ENCODE measurements around the gene ABL1.

The ABL1 gene

GRCh38 chr9:130837002-130837511 is 2.0 kb downstream of the ABL1 start:
- H3K4ac ChIP-seq (ENCODE audit: low read depth in 1 of 2, low read length in 2 of 2), result no peak overlapping the region
- H3K4me2 ChIP-seq (ENCODE audit: low read length, poor library complexity, severe bottlenecking), result peak overlapping the region; percentile 85
- no peak overlapping the region for H4K91ac ChIP-seq (ENCODE audit: low read length)
- H3K79me1 ChIP-seq (replicated peaks; ENCODE audit: low read length, poor library complexity, severe bottlenecking), result no peaks in the 10 kb centered on the region
- H3K14ac ChIP-seq (ENCODE audit: low read length in 2 of 2), result no peak overlapping the region
- no peaks in the 10 kb centered on the region for H3K27me3 ChIP-seq (ENCODE audit: control insufficient read depth in 1 of 2, insufficient read depth in 1 of 2, low read length in 2 of 2)
- peak; percentile 36 for DNase-seq
- peaks cover 0 to 12% of the 10 kb centered on the region in 2 experiments for H3K36me3 ChIP-seq (ENCODE audit: control insufficient read depth in 1 of 2, insufficient read depth in 2 of 2, low read depth in 1 of 2, low read length in 2 of 2)
- H4K8ac ChIP-seq (ENCODE audit: low read length), result no peak overlapping the region
- no peak overlapping the region for H2BK12ac ChIP-seq (ENCODE audit: low read length in 2 of 2)
- H3K18ac ChIP-seq (ENCODE audit: low read depth in 1 of 2, low read length in 2 of 2), result no peak overlapping the region
- no peaks in the 10 kb centered on the region for H3K9me3 ChIP-seq (ENCODE audit: control insufficient read depth, low read length)
- H3K4me1 ChIP-seq (ENCODE audit: control insufficient read depth, insufficient read depth, low read depth, low read length), result peaks cover 15% of the 10 kb centered on the region
- no peak overlapping the region for H2AK5ac ChIP-seq (ENCODE audit: low read length, severe bottlenecking)
- no peak overlapping the region for H2BK5ac ChIP-seq (ENCODE audit: low read depth, low read length, poor library complexity, severe bottlenecking)
- H3K9ac ChIP-seq (ENCODE audit: low read length), result peak overlapping the region; percentile 96
- H3K27ac ChIP-seq (ENCODE audit: low read length, poor library complexity, severe bottlenecking), result peak overlapping the region; percentile 19
- H3K4me3 ChIP-seq (ENCODE audit: insufficient read depth in 1 of 2, low read depth in 1 of 2, low read length in 2 of 2), result peak overlapping the region; percentile 9 to 91
- H3K23ac ChIP-seq (ENCODE audit: low read length in 2 of 2), result no peak overlapping the region
- no peak overlapping the region for H2AFZ ChIP-seq (ENCODE audit: low read depth, low read length)
- H2BK15ac ChIP-seq (ENCODE audit: low read depth, poor library complexity, severe bottlenecking), result no peak overlapping the region
- WGBS, result 61% methylated on average over 3 of the region's 5 CpGs
- no peak overlapping the region for H2BK120ac ChIP-seq (ENCODE audit: low read depth, low read length)

GRCh38 chr9:130837643-130838042 is 2.6 kb downstream of the ABL1 start:
- H2BK120ac ChIP-seq (ENCODE audit: low read depth, low read length), result no peak overlapping the region
- H2BK12ac ChIP-seq (ENCODE audit: low read length in 2 of 2), result no peak overlapping the region
- H2AFZ ChIP-seq (ENCODE audit: low read depth, low read length), result no peak overlapping the region
- H3K9me3 ChIP-seq (ENCODE audit: control insufficient read depth, low read length), result no peaks in the 10 kb centered on the region
- peak overlapping the region; percentile 88 for H3K4me2 ChIP-seq (ENCODE audit: low read length, poor library complexity, severe bottlenecking)
- no peak overlapping the region for H3K4ac ChIP-seq (ENCODE audit: low read depth in 1 of 2, low read length in 2 of 2)
- peaks cover 18% of the 10 kb centered on the region for H3K4me1 ChIP-seq (ENCODE audit: control insufficient read depth, insufficient read depth, low read depth, low read length)
- peaks cover 0 to 14% of the 10 kb centered on the region in 2 experiments for H3K36me3 ChIP-seq (ENCODE audit: control insufficient read depth in 1 of 2, insufficient read depth in 2 of 2, low read depth in 1 of 2, low read length in 2 of 2)
- peak overlapping the region; percentile 96 for H3K9ac ChIP-seq (ENCODE audit: low read length)
- H2BK15ac ChIP-seq (ENCODE audit: low read depth, poor library complexity, severe bottlenecking), result no peak overlapping the region
- no peaks in the 10 kb centered on the region for H3K79me1 ChIP-seq (replicated peaks; ENCODE audit: low read length, poor library complexity, severe bottlenecking)
- 85% methylated on average over 3 of the region's 4 CpGs for WGBS
- peak overlapping the region; percentile 25 for H3K27ac ChIP-seq (ENCODE audit: low read length, poor library complexity, severe bottlenecking)
- H4K8ac ChIP-seq (ENCODE audit: low read length), result no peak overlapping the region
- H3K14ac ChIP-seq (ENCODE audit: low read length in 2 of 2), result no peak overlapping the region
- H3K18ac ChIP-seq (ENCODE audit: low read depth in 1 of 2, low read length in 2 of 2), result no peak overlapping the region
- H3K27me3 ChIP-seq (ENCODE audit: control insufficient read depth in 1 of 2, insufficient read depth in 1 of 2, low read length in 2 of 2), result no peaks in the 10 kb centered on the region
- H3K23ac ChIP-seq (ENCODE audit: low read length in 2 of 2), result no peak overlapping the region
- H2AK5ac ChIP-seq (ENCODE audit: low read length, severe bottlenecking), result no peak overlapping the region
- no peak overlapping the region for H4K91ac ChIP-seq (ENCODE audit: low read length)
- H3K4me3 ChIP-seq (ENCODE audit: insufficient read depth in 1 of 2, low read depth in 1 of 2, low read length in 2 of 2), result peak overlapping the region in 1 of 2 experiments; percentile 91
- no peak for DNase-seq
- no peak overlapping the region for H2BK5ac ChIP-seq (ENCODE audit: low read depth, low read length, poor library complexity, severe bottlenecking)

DNA sequence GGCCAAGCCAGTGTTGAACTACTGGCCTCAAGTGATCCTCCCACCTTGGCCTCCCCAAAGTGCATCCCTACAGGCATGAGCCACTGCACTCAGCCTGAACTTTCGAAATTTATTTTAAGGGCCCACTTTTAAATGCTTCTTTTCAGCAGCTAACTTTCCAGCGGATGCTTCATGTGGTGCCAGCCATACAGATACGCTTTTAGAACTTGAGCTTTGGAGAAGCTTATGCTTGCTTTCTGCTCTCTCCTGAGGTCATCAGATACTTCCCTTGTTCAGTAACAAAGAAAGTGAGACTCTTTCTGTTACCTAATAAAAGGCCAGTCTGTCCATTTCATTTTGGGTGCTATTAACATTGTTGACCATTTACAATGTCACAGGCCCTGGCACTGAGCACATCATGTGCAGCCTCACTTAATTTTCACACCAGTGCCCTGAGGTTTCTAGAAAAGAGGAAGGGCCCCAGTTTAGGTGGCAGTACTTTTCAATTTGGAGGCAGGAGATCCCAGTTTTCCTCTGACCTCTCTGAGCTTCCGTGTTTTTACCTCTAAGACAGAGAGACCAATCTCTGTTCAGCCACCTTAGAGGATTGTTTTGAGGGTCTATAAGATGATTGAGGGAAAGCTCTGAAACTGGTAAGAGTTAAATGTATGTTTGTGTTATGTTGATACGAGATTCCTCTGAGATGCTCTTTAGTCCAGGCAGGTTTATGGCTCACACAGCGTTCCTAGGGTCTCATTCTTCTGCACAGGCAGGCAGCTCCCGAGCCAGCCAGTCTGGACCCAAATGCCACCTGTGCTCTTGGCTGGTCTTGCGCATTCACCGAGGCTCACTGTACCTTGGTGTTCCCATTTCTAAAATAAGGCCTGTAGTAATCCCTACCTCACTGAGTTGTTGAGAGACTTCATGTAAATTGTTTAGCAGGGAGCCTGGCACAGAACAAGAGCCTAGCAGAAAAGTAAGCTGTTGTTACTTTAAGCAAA is 4.4 kb downstream of the ABL1 start:
- no peak overlapping the region for H2AFZ ChIP-seq (ENCODE audit: low read depth, low read length)
- H3K27ac ChIP-seq (ENCODE audit: low read length, poor library complexity, severe bottlenecking), result no peak overlapping the region
- 76% methylated on average over 7 of the region's 9 CpGs for WGBS
- no peak overlapping the region for H2BK120ac ChIP-seq (ENCODE audit: low read depth, low read length)
- peak overlapping the region; percentile 32 for H3K4me2 ChIP-seq (ENCODE audit: low read length, poor library complexity, severe bottlenecking)
- H3K18ac ChIP-seq (ENCODE audit: low read depth in 1 of 2, low read length in 2 of 2), result peak overlapping the region in 1 of 2 experiments; percentile 9
- no peak overlapping the region for H3K4ac ChIP-seq (ENCODE audit: low read depth in 1 of 2, low read length in 2 of 2)
- H3K23ac ChIP-seq (ENCODE audit: low read length in 2 of 2), result peak overlapping the region in 1 of 2 experiments; percentile 81
- H3K9ac ChIP-seq (ENCODE audit: low read length), result peak overlapping the region; percentile 96
- no peak overlapping the region for H2BK5ac ChIP-seq (ENCODE audit: low read depth, low read length, poor library complexity, severe bottlenecking)
- peaks cover 6 to 22% of the 10 kb centered on the region in 2 experiments for H3K36me3 ChIP-seq (ENCODE audit: control insufficient read depth in 1 of 2, insufficient read depth in 2 of 2, low read depth in 1 of 2, low read length in 2 of 2)
- peak overlapping the region; percentile 68 for H4K91ac ChIP-seq (ENCODE audit: low read length)
- peaks cover 24% of the 10 kb centered on the region for H3K4me1 ChIP-seq (ENCODE audit: control insufficient read depth, insufficient read depth, low read depth, low read length)
- H4K8ac ChIP-seq (ENCODE audit: low read length), result peak overlapping the region; percentile 24
- H2AK5ac ChIP-seq (ENCODE audit: low read length, severe bottlenecking), result no peak overlapping the region
- no peaks in the 10 kb centered on the region for H3K9me3 ChIP-seq (ENCODE audit: control insufficient read depth, low read length)
- no peak overlapping the region for H2BK15ac ChIP-seq (ENCODE audit: low read depth, poor library complexity, severe bottlenecking)
- H2BK12ac ChIP-seq (ENCODE audit: low read length in 2 of 2), result peak overlapping the region in 1 of 2 experiments; percentile 54
- DNase-seq, result no peak
- no peaks in the 10 kb centered on the region for H3K79me1 ChIP-seq (replicated peaks; ENCODE audit: low read length, poor library complexity, severe bottlenecking)
- no peak overlapping the region for H3K14ac ChIP-seq (ENCODE audit: low read length in 2 of 2)
- H3K4me3 ChIP-seq (ENCODE audit: insufficient read depth in 1 of 2, low read depth in 1 of 2, low read length in 2 of 2), result peak overlapping the region in 1 of 2 experiments; percentile 91
- no peaks in the 10 kb centered on the region for H3K27me3 ChIP-seq (ENCODE audit: control insufficient read depth in 1 of 2, insufficient read depth in 1 of 2, low read length in 2 of 2)

DNA sequence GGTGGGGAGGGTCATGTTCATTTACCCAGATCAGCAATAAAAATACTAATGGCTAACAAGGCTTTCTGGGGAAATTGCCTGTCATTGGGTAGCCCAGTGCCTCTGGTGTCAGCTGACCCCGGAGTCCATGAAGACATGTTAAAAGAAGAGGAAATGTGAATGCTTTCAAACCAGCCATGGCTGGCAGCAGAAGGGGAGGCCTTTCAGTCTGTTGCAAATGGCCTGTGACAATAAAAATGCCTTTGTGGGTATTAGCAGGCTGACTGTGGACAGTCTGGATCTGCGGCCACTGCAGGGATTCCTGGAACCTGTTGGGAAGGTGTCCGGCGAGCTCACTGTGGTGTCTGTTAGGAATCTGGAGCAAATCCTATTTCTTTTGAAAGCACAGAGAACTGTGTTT is 7.5 kb downstream of the ABL1 start:
- H3K4ac ChIP-seq (ENCODE audit: low read depth in 1 of 2, low read length in 2 of 2), result no peak overlapping the region
- 58% methylated on average over 2 of the region's 4 CpGs for WGBS

More for the DNA sequence above, 7.5 kb downstream of the ABL1 start:
- Histone ChIP-seq H3K4me3 (ENCODE audit: insufficient read depth in 1 of 2, low read depth in 1 of 2, low read length in 2 of 2) (peak overlapping the region in 1 of 2 experiments; percentile 46), H3K36me3 (ENCODE audit: control insufficient read depth in 1 of 2, insufficient read depth in 2 of 2, low read depth in 1 of 2, low read length in 2 of 2) (peaks cover 6 to 25% of the 10 kb centered on the region in 2 experiments), H3K14ac (ENCODE audit: low read length in 2 of 2) (no peak overlapping the region), H2BK120ac (ENCODE audit: low read depth, low read length) (no peak overlapping the region), H3K9ac (ENCODE audit: low read length) (peak overlapping the region; percentile 96), H3K27me3 (ENCODE audit: control insufficient read depth in 1 of 2, insufficient read depth in 1 of 2, low read length in 2 of 2) (no peaks in the 10 kb centered on the region), H2BK5ac (ENCODE audit: low read depth, low read length, poor library complexity, severe bottlenecking) (no peak overlapping the region), H3K27ac (ENCODE audit: low read length, poor library complexity, severe bottlenecking) (peak overlapping the region; percentile 30), H3K4me1 (ENCODE audit: control insufficient read depth, insufficient read depth, low read depth, low read length) (peaks cover 35% of the 10 kb centered on the region), H2AFZ (ENCODE audit: low read depth, low read length) (no peak overlapping the region), H3K9me3 (ENCODE audit: control insufficient read depth, low read length) (no peaks in the 10 kb centered on the region), H3K79me1 (replicated peaks; ENCODE audit: low read length, poor library complexity, severe bottlenecking) (no peaks in the 10 kb centered on the region), H3K23ac (ENCODE audit: low read length in 2 of 2) (no peak overlapping the region), H2AK5ac (ENCODE audit: low read length, severe bottlenecking) (no peak overlapping the region), H2BK15ac (ENCODE audit: low read depth, poor library complexity, severe bottlenecking) (no peak overlapping the region), H3K18ac (ENCODE audit: low read depth in 1 of 2, low read length in 2 of 2) (no peak overlapping the region), H4K8ac (ENCODE audit: low read length) (no peak overlapping the region), H4K91ac (ENCODE audit: low read length) (no peak overlapping the region), H3K4me2 (ENCODE audit: low read length, poor library complexity, severe bottlenecking) (peak overlapping the region; percentile 2), H2BK12ac (ENCODE audit: low read length in 2 of 2) (peak overlapping the region in 1 of 2 experiments; percentile 10)
- DNase-seq, result no peak

All from mesenchymal stem cell (in vitro differentiated cells and primary cell).